B cell (primary cell): ENCODE results near the gene RASA3. TPM values are rescaled to one million over a fixed set of nuclear protein-coding genes. Genes with fewer than 3 reads are reported as not detected.

ENCODE experiments used
- ATAC-seq: fragments of 200-7000 bp; cut with Tn5 transposase; one replicate; pipeline ENCODE4 v1.10.0; 2021; ENCODE audit warnings: low read depth, mild to moderate bottlenecking, moderate number of reproducible peaks, moderate library complexity
- CTCF ChIA-PET: fragments of 350-600 bp; sonication (Branson Sonifier 250); formaldehyde crosslinking; loops from one replicate; lab custom pipeline; 2021; ENCODE audit warnings: antibody characterized with exemption, inconsistent platforms; lab: Charles Lee
- POLR2A ChIA-PET: fragments of 350-600 bp; sonication (Branson Sonifier 250); formaldehyde crosslinking; loops from one replicate; lab custom pipeline; 2021; ENCODE audit warnings: antibody characterized with exemption; lab: Charles Lee
- DNase-seq: peaks from one replicate; pipeline ENCODE4 v3.0.0; 2013
- H2AFZ ChIP-seq: 2 replicates; pipeline ENCODE4 v1.6.1; 2012; ENCODE audit warnings: mild to moderate bottlenecking, low read depth, low read length; ENCODE audit not compliant: insufficient read depth, poor library complexity, severe bottlenecking
- H3K27ac ChIP-seq, 2 donors: 1 replicate in 1 of 2; 2 replicates in 1 of 2; pipeline ENCODE4 v1.5.1; 2012 to 2013; ENCODE audit warnings: low read length in 2 of 2, mild to moderate bottlenecking in 2 of 2, moderate library complexity in 1 of 2
- H3K27me3 ChIP-seq, 4 experiments: fragments of 200-600 bp in 1 of 4; sonication (generic) in 1 of 4; replicated peaks in 1 of 4; 1 replicate in 2 of 4; 2 replicates in 2 of 4; pipeline versions ENCODE4 v1.6.1 to v1.7.0; 2013 to 2016; ENCODE audit warnings: low read length in 3 of 4, mild to moderate bottlenecking in 2 of 4, mixed read lengths in 1 of 4, moderate library complexity in 1 of 4; ENCODE audit not compliant: insufficient read depth in 4 of 4, control insufficient read depth in 3 of 4; ENCODE audit errors: control extremely low read depth in 1 of 4
- H3K36me3 ChIP-seq, 2 experiments: replicated peaks in 1 of 2; 1 replicate in 1 of 2; 2 replicates in 1 of 2; pipeline versions ENCODE4 v1.6.1 to v1.7.1; 2013; ENCODE audit warnings: low read length in 1 of 2; ENCODE audit not compliant: insufficient read depth in 2 of 2, control insufficient read depth in 1 of 2; ENCODE audit errors: control extremely low read depth in 1 of 2, extremely low read depth in 1 of 2
- H3K4me1 ChIP-seq, 2 donors: fragments of 200-600 bp in 1 of 2; sonication (generic) in 1 of 2; 1 replicate in 1 of 2; 2 replicates in 1 of 2; pipeline versions ENCODE4 v1.5.1 to v1.6.1; 2013 to 2017; ENCODE audit warnings: low read length in 2 of 2; ENCODE audit not compliant: control insufficient read depth in 2 of 2, insufficient read depth in 2 of 2
- H3K4me2 ChIP-seq: replicated peaks from 2 replicates; pipeline ENCODE3; 2012; ENCODE audit warnings: mild to moderate bottlenecking, low read depth, low read length; ENCODE audit not compliant: poor library complexity, severe bottlenecking
- H3K4me3 ChIP-seq, 5 experiments: fragments of 200-600 bp in 1 of 5; sonication (generic) in 1 of 5; 1 replicate in 3 of 5; 2 replicates in 2 of 5; pipeline versions ENCODE4 v1.5.1 to v1.7.0; 2011 to 2016; ENCODE audit warnings: low read length in 4 of 5, mild to moderate bottlenecking in 4 of 5, low read depth in 2 of 5, control low read depth in 1 of 5, moderate library complexity in 1 of 5; ENCODE audit not compliant: insufficient read depth in 1 of 5; ENCODE audit errors: control extremely low read depth in 1 of 5, extremely low read depth in 1 of 5
- H3K79me2 ChIP-seq: fragments of 200-600 bp; sonication (generic); one replicate; pipeline ENCODE4 v1.6.0; 2016; ENCODE audit warnings: low read length; ENCODE audit not compliant: control insufficient read depth, insufficient read depth
- H3K9ac ChIP-seq: fragments of 200-600 bp; sonication (generic); 2 replicates; pipeline ENCODE4 v1.6.1; 2017; ENCODE audit warnings: mild to moderate bottlenecking, low read length, moderate library complexity
- H3K9me3 ChIP-seq, 3 donors: one replicate each; pipeline versions ENCODE4 v1.6.1 to v1.7.1; 2013; ENCODE audit warnings: low read length in 2 of 3; ENCODE audit not compliant: control insufficient read depth in 2 of 3, insufficient read depth in 1 of 3; ENCODE audit errors: control extremely low read depth in 1 of 3
- H4K20me1 ChIP-seq: 2 replicates; pipeline ENCODE4 v1.6.0; 2012; ENCODE audit warnings: mild to moderate bottlenecking, low read length; ENCODE audit not compliant: insufficient read depth, control insufficient read depth, poor library complexity, severe bottlenecking
- H3K27ac Mint-ChIP-seq: one replicate; pipeline ENCODE4 v1.8.0; 2021; ENCODE audit warnings: mixed read lengths
- H3K27me3 Mint-ChIP-seq: one replicate; pipeline ENCODE4 v1.8.0; 2021; ENCODE audit warnings: mixed read lengths
- H3K4me1 Mint-ChIP-seq: one replicate; pipeline ENCODE4 v1.8.0; 2021; ENCODE audit warnings: mixed read lengths
- H3K4me3 Mint-ChIP-seq: one replicate; pipeline ENCODE4 v1.8.0; 2021; ENCODE audit warnings: mixed read lengths
- H3K9me3 Mint-ChIP-seq: one replicate; pipeline ENCODE4 v1.8.0; 2022; ENCODE audit warnings: mixed read lengths; ENCODE audit not compliant: insufficient read depth
- EZH2 ChIP-seq: IDR thresholded peaks from 2 replicates; pipeline ENCODE4 v1.6.1; 2012; ENCODE audit warnings: borderline replicate concordance, low read depth, mild to moderate bottlenecking, moderate library complexity, low read length; ENCODE audit not compliant: insufficient read depth, poor library complexity, severe bottlenecking
- WGBS: methylation state at CpG from one replicate; pipeline ENCODE4 v1.1.5; 2013; ENCODE audit warnings: missing lambda C conversion rate; ENCODE audit not compliant: insufficient coverage; 5-methylcytosine and 5-hydroxymethylcytosine counted together
- intact Hi-C: fragments of 100-400 bp; cut with micrococcal nuclease; formaldehyde crosslinking; loops from one replicate; pipeline ENCODE4 v1.10.0; 2022
- polyA plus RNA-seq: library from polyadenylated mRNA; depleted of rRNA; stranded (reverse); fragments of >200 nt; gene quantifications from 2 replicates; pipeline ENCODE4 v1.2.3, GENCODE V29; 2012
- total RNA-seq, 2 donors: library from RNA; stranded (reverse); fragments of 120-200 nt in 1 of 2; gene quantifications; 1 replicate in 1 of 2; 2 replicates in 1 of 2; pipeline versions ENCODE4 v1.2.3 to v1.2.4, GENCODE V29; 2013 to 2022
- TF ChIP-seq, protein P1 (sequence below): fragments of 200-600 bp; IDR thresholded peaks from one replicate; pipeline ENCODE4 v1.8.0; 2022; ENCODE audit warnings: antibody characterized with exemption, mild to moderate bottlenecking

RASA3 gene
- total and polyA plus RNA-seq, 2 donors (not counting 1 experiment from before 2014, with no cell fraction given): 54.2 to 87.4 TPM

DNA sequence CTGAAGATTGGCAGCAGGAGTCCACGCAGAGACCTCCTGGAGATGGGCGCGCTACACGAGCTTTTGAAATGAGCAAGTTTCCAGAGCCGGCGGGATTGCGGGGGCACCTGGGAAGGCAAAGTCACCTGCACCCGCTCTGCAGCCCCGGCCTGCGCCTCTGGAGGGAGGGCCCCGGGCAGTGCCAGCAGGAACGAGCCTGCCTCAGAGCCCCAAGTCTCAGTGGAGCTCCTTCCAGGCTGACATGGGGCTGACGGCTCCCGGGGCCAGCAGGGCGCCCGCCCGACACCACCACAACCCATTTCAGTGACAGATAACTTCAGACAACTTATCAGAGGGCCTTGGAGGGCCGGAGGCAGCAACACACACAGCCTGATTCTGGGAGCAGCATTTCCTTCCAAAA is 45.0 kb downstream of the RASA3 start:
- H3K9me3 ChIP-seq: peaks cover 5 to 16% (median 9%) of the 10 kb centered on the region in 3 donors
- POLR2A ChIA-PET: no interaction called here
- Mint-ChIP-seq H3K9me3 (peaks cover 4% of the 10 kb centered on the region), H3K27me3 (no peaks in the 10 kb centered on the region), H3K27ac (peak overlapping the region; percentile 26), H3K4me3 (no peak overlapping the region), H3K4me1 (peaks cover 22% of the 10 kb centered on the region)
- H3K27ac ChIP-seq: no peak overlapping the region
- peaks cover 63% of the 10 kb centered on the region for H3K79me2 ChIP-seq
- no peak for ATAC-seq
- H2AFZ ChIP-seq: no peak overlapping the region
- WGBS: 95% methylated on average over 18 of the region's 18 CpGs
- no peaks in the 10 kb centered on the region for H3K27me3 ChIP-seq
- H3K9ac ChIP-seq: no peak overlapping the region
- DNase-seq: no peak
- intact Hi-C loops: no loop called here
- peaks cover 56% of the 10 kb centered on the region for H4K20me1 ChIP-seq
- H3K4me2 ChIP-seq: no peak overlapping the region
- CTCF ChIA-PET: no interaction called here
- H3K4me3 ChIP-seq: no peak overlapping the region
- peaks cover 10 to 12% of the 10 kb centered on the region in 2 donors for H3K4me1 ChIP-seq
- TF ChIP-seq, protein P1, sequence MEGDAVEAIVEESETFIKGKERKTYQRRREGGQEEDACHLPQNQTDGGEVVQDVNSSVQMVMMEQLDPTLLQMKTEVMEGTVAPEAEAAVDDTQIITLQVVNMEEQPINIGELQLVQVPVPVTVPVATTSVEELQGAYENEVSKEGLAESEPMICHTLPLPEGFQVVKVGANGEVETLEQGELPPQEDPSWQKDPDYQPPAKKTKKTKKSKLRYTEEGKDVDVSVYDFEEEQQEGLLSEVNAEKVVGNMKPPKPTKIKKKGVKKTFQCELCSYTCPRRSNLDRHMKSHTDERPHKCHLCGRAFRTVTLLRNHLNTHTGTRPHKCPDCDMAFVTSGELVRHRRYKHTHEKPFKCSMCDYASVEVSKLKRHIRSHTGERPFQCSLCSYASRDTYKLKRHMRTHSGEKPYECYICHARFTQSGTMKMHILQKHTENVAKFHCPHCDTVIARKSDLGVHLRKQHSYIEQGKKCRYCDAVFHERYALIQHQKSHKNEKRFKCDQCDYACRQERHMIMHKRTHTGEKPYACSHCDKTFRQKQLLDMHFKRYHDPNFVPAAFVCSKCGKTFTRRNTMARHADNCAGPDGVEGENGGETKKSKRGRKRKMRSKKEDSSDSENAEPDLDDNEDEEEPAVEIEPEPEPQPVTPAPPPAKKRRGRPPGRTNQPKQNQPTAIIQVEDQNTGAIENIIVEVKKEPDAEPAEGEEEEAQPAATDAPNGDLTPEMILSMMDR: no peak
- no peak for TF ChIP-seq EZH2
- H3K36me3 ChIP-seq: no peaks in the 10 kb centered on the region

DNA sequence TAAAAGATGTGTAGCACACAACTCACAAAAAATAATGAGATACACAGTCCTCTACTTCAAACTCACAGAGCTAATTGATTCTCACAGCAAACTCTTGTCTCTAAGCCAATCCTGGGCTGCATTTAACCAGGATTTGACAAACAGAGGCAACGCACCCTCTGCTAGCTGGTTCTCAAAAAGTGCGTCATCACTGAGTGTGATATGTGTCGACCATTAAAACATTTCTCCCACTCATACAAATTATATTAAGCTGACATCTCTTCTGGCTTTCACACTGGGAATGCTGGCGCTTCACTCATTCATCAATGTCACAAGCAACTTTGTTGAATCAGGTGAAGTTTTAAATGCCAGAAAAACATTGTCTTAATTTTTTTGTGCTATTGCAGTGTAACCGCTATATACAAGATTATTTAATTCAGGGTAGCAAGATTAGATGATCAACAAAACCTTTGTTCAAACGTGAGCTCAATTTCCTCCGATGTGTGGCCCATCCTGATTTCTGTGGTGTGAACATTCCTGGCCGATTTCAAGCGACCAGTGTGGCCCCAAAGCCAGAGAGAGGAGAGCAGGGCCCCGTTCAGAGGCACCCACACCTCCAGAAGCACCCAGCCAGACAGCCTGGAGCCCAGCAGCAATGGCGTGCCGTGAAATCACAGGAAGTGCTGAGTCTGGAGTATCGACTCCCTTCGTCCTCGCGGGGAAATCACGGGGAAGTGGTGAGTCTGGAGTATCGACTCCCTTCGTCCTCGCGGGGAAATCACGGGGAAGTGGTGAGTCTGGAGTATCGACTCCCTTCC is 49.4 kb downstream of the RASA3 start:
- Mint-ChIP-seq H3K4me3 (no peak overlapping the region), H3K27ac (no peak overlapping the region), H3K9me3 (no peaks in the 10 kb centered on the region), H3K27me3 (no peaks in the 10 kb centered on the region), H3K4me1 (peaks cover 16% of the 10 kb centered on the region)
- H3K9ac ChIP-seq: no peak overlapping the region
- DNase-seq (no peak), ATAC-seq (no peak)
- H4K20me1 ChIP-seq: peaks cover 63% of the 10 kb centered on the region
- H3K4me2 ChIP-seq: no peak overlapping the region
- H3K4me3 ChIP-seq: no peak overlapping the region
- ChIA-PET CTCF (no interaction called here), POLR2A (interaction anchor here (0.8 kb wide), 1 partner anchor 16 kb away, joined by 3 read pairs; no protein-coding TSS in a partner anchor)
- intact Hi-C loops: no loop called here
- no peaks in the 10 kb centered on the region for H3K27me3 ChIP-seq
- peaks cover 65% of the 10 kb centered on the region for H3K79me2 ChIP-seq
- H3K4me1 ChIP-seq: peaks cover 0 to 5% of the 10 kb centered on the region in 2 donors
- peaks cover 0 to 16% of the 10 kb centered on the region in 2 experiments for H3K36me3 ChIP-seq
- 93% methylated on average over 8 of the region's 23 CpGs for WGBS
- H2AFZ ChIP-seq: no peak overlapping the region
- H3K27ac ChIP-seq: no peak overlapping the region
- H3K9me3 ChIP-seq: peaks cover 0 to 6% (median 0%) of the 10 kb centered on the region in 3 donors
- TF ChIP-seq, protein P1: no peak
- no peak for TF ChIP-seq EZH2
